Mesenchymal stem cell (in vitro differentiated cells and primary cell): ENCODE results near the gene UCN2. TPM values are rescaled to one million over a fixed set of nuclear protein-coding genes. Genes with fewer than 3 reads are reported as not detected.

Experiments
- DNase-seq: peaks from one replicate; pipeline ENCODE4 v3.0.0-alpha.2; 2013
- H2AFZ ChIP-seq: one replicate; pipeline ENCODE4 v1.6.1; 2013; ENCODE audit warnings: low read depth, mild to moderate bottlenecking, control low read depth, inconsistent platforms, low read length, moderate library complexity
- H2AK5ac ChIP-seq: 2 replicates; pipeline ENCODE4 v1.6.1; 2013; ENCODE audit warnings: low read length, moderate library complexity, mild to moderate bottlenecking, inconsistent platforms; ENCODE audit not compliant: severe bottlenecking
- H2BK120ac ChIP-seq: one replicate; pipeline ENCODE4 v1.6.1; 2013; ENCODE audit warnings: low read depth, mild to moderate bottlenecking, inconsistent platforms, low read length, moderate library complexity
- H2BK12ac ChIP-seq, 2 experiments: one replicate each; pipeline ENCODE4 v1.6.1; 2013; ENCODE audit warnings: inconsistent platforms in 2 of 2, low read length in 2 of 2, mild to moderate bottlenecking in 2 of 2, moderate library complexity in 2 of 2, control low read depth in 1 of 2
- H2BK15ac ChIP-seq: one replicate; pipeline ENCODE4 v1.6.1; 2013; ENCODE audit warnings: mild to moderate bottlenecking, low read depth, inconsistent platforms; ENCODE audit not compliant: poor library complexity, severe bottlenecking
- H2BK5ac ChIP-seq: 2 replicates; pipeline ENCODE4 v1.6.1; 2013; ENCODE audit warnings: low read depth, mild to moderate bottlenecking, low read length, control low read depth, inconsistent platforms; ENCODE audit not compliant: poor library complexity, severe bottlenecking
- H3K14ac ChIP-seq, 2 experiments: one replicate each; pipeline ENCODE4 v1.6.1; 2013; ENCODE audit warnings: inconsistent platforms in 2 of 2, low read length in 2 of 2, control low read depth in 1 of 2, mild to moderate bottlenecking in 1 of 2, moderate library complexity in 1 of 2
- H3K18ac ChIP-seq, 2 experiments: one replicate each; pipeline ENCODE4 v1.6.1; 2013; ENCODE audit warnings: inconsistent platforms in 2 of 2, low read length in 2 of 2, control low read depth in 1 of 2, low read depth in 1 of 2, mild to moderate bottlenecking in 1 of 2
- H3K23ac ChIP-seq, 2 experiments: one replicate each; pipeline ENCODE4 v1.6.1; 2013; ENCODE audit warnings: inconsistent platforms in 2 of 2, low read length in 2 of 2, mild to moderate bottlenecking in 2 of 2, moderate library complexity in 2 of 2, control low read depth in 1 of 2
- H3K27ac ChIP-seq: 2 replicates; pipeline ENCODE4 v1.5.1; 2013; ENCODE audit warnings: mild to moderate bottlenecking, moderate library complexity, low read length, control low read depth, inconsistent platforms; ENCODE audit not compliant: poor library complexity, severe bottlenecking
- H3K27me3 ChIP-seq, 2 experiments: 2 replicates each; pipeline versions ENCODE4 v1.6.1 to v1.7.0; 2013; ENCODE audit warnings: low read length in 2 of 2, mild to moderate bottlenecking in 2 of 2, moderate library complexity in 2 of 2, control low read depth in 1 of 2, inconsistent platforms in 1 of 2; ENCODE audit not compliant: control insufficient read depth in 1 of 2, insufficient read depth in 1 of 2
- H3K36me3 ChIP-seq, 2 experiments: 2 replicates each; pipeline versions ENCODE4 v1.6.1 to v1.7.0; 2013; ENCODE audit warnings: low read length in 2 of 2, control low read depth in 1 of 2, inconsistent platforms in 1 of 2, low read depth in 1 of 2, mild to moderate bottlenecking in 1 of 2; ENCODE audit not compliant: insufficient read depth in 2 of 2, control insufficient read depth in 1 of 2
- H3K4ac ChIP-seq, 2 experiments: one replicate each; pipeline ENCODE4 v1.6.1; 2013; ENCODE audit warnings: inconsistent platforms in 2 of 2, low read length in 2 of 2, mild to moderate bottlenecking in 2 of 2, moderate library complexity in 2 of 2, control low read depth in 1 of 2, low read depth in 1 of 2
- H3K4me1 ChIP-seq: 2 replicates; pipeline ENCODE4 v1.6.1; 2013; ENCODE audit warnings: low read depth, low read length, control low read depth; ENCODE audit not compliant: control insufficient read depth, insufficient read depth
- H3K4me2 ChIP-seq: 2 replicates; pipeline ENCODE4 v1.6.1; 2013; ENCODE audit warnings: low read length, mild to moderate bottlenecking, inconsistent platforms; ENCODE audit not compliant: poor library complexity, severe bottlenecking
- H3K4me3 ChIP-seq, 2 experiments: 2 replicates each; pipeline versions ENCODE4 v1.5.1 to v1.7.0; 2013; ENCODE audit warnings: low read length in 2 of 2, mild to moderate bottlenecking in 2 of 2, control low read depth in 1 of 2, low read depth in 1 of 2; ENCODE audit not compliant: insufficient read depth in 1 of 2
- H3K79me1 ChIP-seq: replicated peaks from 2 replicates; pipeline ENCODE4 v1.6.1; 2013; ENCODE audit warnings: mild to moderate bottlenecking, control low read depth, low read length, inconsistent platforms; ENCODE audit not compliant: poor library complexity, severe bottlenecking
- H3K9ac ChIP-seq: 2 replicates; pipeline ENCODE4 v1.7.0; 2013; ENCODE audit warnings: mild to moderate bottlenecking, low read length, moderate library complexity
- H3K9me3 ChIP-seq: 2 replicates; pipeline ENCODE4 v1.7.0; 2013; ENCODE audit warnings: mild to moderate bottlenecking, low read length; ENCODE audit not compliant: control insufficient read depth
- H4K8ac ChIP-seq: one replicate; pipeline ENCODE4 v1.6.1; 2013; ENCODE audit warnings: inconsistent platforms, mild to moderate bottlenecking, low read length, moderate library complexity
- H4K91ac ChIP-seq: one replicate; pipeline ENCODE4 v1.6.1; 2013; ENCODE audit warnings: mild to moderate bottlenecking, low read length, inconsistent platforms
- WGBS: methylation state at CpG from one replicate; pipeline ENCODE4 v1.1.7; 2013; ENCODE audit warnings: mixed read lengths; 5-methylcytosine and 5-hydroxymethylcytosine counted together
- polyA plus RNA-seq, 2 experiments: library from polyadenylated mRNA; stranded (reverse); fragments of 200-250 nt; gene quantifications; one replicate each; pipeline ENCODE4 v1.2.3, GENCODE V29; 2013

Gene UCN2
- polyA plus RNA-seq (2013, experiment 1 of 2) = 7.6 TPM
- 7.3 TPM for polyA plus RNA-seq (2013, experiment 2 of 2)

- peak within 1 kb of the TSS; percentile 67 for H2BK120ac ChIP-seq
- H2BK5ac ChIP-seq = peak within 1 kb of the TSS; percentile 67
- WGBS = 56% methylated on average over 6 of the region's 6 CpGs
These were observed at the start of gene UCN2 for GRCh38 chr3:48563382-48563918. Gene UCN2 (minus strand): TSS chr3:48563781. CDS start chr3:48563124, 657 bp downstream.

GRCh38 chr3:48612309-48612708, 48.7 kb upstream of the UCN2 start:
- no peak overlapping the region for H3K4ac ChIP-seq
- no peaks in the 10 kb centered on the region for H3K27me3 ChIP-seq
- peaks cover 6% of the 10 kb centered on the region for H3K4me1 ChIP-seq
- no peak overlapping the region for H2BK12ac ChIP-seq
- WGBS = no CpG with 5 or more reads among the region's 1 CpG
- H3K4me2 ChIP-seq = no peak overlapping the region
- H2AK5ac ChIP-seq = no peak overlapping the region
- H3K4me3 ChIP-seq = no peak overlapping the region
- no peak overlapping the region for H4K91ac ChIP-seq
- H3K18ac ChIP-seq = no peak overlapping the region
- H3K14ac ChIP-seq = no peak overlapping the region
- H3K23ac ChIP-seq = no peak overlapping the region
- peaks cover 4% of the 10 kb centered on the region for H3K9me3 ChIP-seq
- H2BK5ac ChIP-seq = no peak overlapping the region
- H2BK120ac ChIP-seq = no peak overlapping the region
- H3K9ac ChIP-seq = no peak overlapping the region
- H2AFZ ChIP-seq = no peak overlapping the region
- H2BK15ac ChIP-seq = no peak overlapping the region
- no peak overlapping the region for H4K8ac ChIP-seq
- no peak overlapping the region for H3K27ac ChIP-seq
- H3K79me1 ChIP-seq = peaks cover 1% of the 10 kb centered on the region
- H3K36me3 ChIP-seq = peaks cover 0 to 10% of the 10 kb centered on the region in 2 experiments
- peak; percentile 45 for DNase-seq

More at GRCh38 chr3:48563382-48563918, at the start of gene UCN2:
- peak; percentile 51 for DNase-seq
- H3K27me3 ChIP-seq = no peaks in the 10 kb centered on the region
- peaks cover 0 to 60% of the 10 kb centered on the region in 2 experiments for H3K36me3 ChIP-seq
- H3K4ac ChIP-seq = peak within 1 kb of the TSS; percentile 66 to 77
- H2BK15ac ChIP-seq = peak within 1 kb of the TSS; percentile 44
- peak within 1 kb of the TSS; percentile 94 for H4K91ac ChIP-seq
- H2AFZ ChIP-seq = peak within 1 kb of the TSS; percentile 6
- no peaks in the 10 kb centered on the region for H3K9me3 ChIP-seq
- no peak within 1 kb of the TSS for H3K9ac ChIP-seq
- peak within 1 kb of the TSS; percentile 56 to 65 for H2BK12ac ChIP-seq
- peaks cover 87% of the 10 kb centered on the region for H3K4me1 ChIP-seq
- H2AK5ac ChIP-seq = peak within 1 kb of the TSS; percentile 98
- no peak within 1 kb of the TSS for H3K4me3 ChIP-seq
- H3K27ac ChIP-seq = peak within 1 kb of the TSS; percentile 92
- peak within 1 kb of the TSS; percentile 86 for H4K8ac ChIP-seq
- peaks cover 9% of the 10 kb centered on the region for H3K79me1 ChIP-seq
- H3K14ac ChIP-seq = peak within 1 kb of the TSS in 1 of 2 experiments; percentile 57
- peak within 1 kb of the TSS; percentile 83 to 94 for H3K18ac ChIP-seq
- peak within 1 kb of the TSS in 1 of 2 experiments; percentile 23 for H3K23ac ChIP-seq
- no peak within 1 kb of the TSS for H3K4me2 ChIP-seq

DNA sequence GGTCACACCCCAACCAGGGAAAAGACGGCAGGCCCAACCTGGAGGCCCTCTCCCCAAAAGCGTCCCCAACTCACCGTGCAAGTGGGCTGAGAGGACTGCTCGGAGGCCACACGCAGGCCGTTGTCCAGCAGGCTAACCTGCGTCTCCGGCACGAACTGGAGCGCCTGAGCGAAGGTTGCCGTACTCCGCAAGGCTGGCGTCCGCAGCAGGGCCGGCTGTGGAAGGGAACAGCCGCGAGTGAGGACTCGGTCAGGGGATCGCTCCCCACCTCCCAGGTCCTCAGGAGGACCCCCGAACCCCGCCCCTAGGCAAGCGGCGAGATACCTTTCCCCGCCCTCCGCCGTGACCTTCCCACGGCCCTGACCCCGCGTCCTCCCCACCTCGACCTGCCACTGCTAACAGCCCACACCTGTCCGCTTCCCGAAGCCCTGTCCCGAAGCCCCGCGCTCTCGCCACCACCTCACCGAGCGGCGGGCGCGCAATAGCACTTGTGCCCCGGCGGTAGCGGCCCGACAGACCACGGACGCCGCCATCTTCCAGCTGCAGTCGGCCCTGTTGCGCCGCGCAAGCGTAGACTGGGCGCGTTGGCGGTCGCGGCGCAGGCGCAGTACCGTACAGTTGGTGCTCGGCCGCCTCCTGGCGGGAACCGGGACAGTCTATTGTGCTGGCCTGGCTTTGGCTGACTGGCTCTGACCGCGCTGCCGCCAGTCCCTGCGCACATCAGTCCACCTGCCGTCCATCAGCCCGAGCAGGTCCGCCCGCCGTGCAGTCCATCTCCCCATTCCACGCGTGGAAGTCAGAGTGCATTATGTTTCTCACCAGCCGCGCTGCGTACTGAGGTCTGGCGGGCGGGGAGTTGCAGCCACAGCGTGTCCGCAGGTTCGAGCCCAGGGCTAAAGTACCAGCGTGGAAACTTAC, 45.8 kb upstream of the UCN2 start, which contains the start of gene UQCRC1:
Gene UQCRC1, minus strand, starts transcription at position 559 of the 918 bp plus-strand sequence. Its CDS starts 26 bp downstream, at position 533.
- H3K79me1 ChIP-seq = peaks cover 10% of the 10 kb centered on the region
- DNase-seq = peak; percentile 93
- H3K4ac ChIP-seq = peak within 1 kb of the TSS; percentile 16 to 86
- no peaks in the 10 kb centered on the region for H3K9me3 ChIP-seq
- H2AFZ ChIP-seq = peak within 1 kb of the TSS; percentile 80
- peak within 1 kb of the TSS; percentile 85 for H3K4me2 ChIP-seq
- H3K18ac ChIP-seq = peak within 1 kb of the TSS; percentile 23 to 96
- peak within 1 kb of the TSS in 1 of 2 experiments; percentile 97 for H3K14ac ChIP-seq
- peak within 1 kb of the TSS in 1 of 2 experiments; percentile 96 for H3K23ac ChIP-seq
- under 1% methylated on average over 79 of the region's 86 CpGs for WGBS
- H2BK5ac ChIP-seq = no peak within 1 kb of the TSS
- H3K4me3 ChIP-seq = peak within 1 kb of the TSS; percentile 90 to 97
- H2BK15ac ChIP-seq = peak within 1 kb of the TSS; percentile 71
- peak within 1 kb of the TSS; percentile 0 for H2AK5ac ChIP-seq
- peaks cover 16 to 29% of the 10 kb centered on the region in 2 experiments for H3K36me3 ChIP-seq
- H3K27ac ChIP-seq = peak within 1 kb of the TSS; percentile 3
- H2BK120ac ChIP-seq = peak within 1 kb of the TSS; percentile 12
- peaks cover 8% of the 10 kb centered on the region for H3K4me1 ChIP-seq
- H3K27me3 ChIP-seq = no peaks in the 10 kb centered on the region
- H3K9ac ChIP-seq = peak within 1 kb of the TSS; percentile 93
- H4K91ac ChIP-seq = peak within 1 kb of the TSS; percentile 65
- peak within 1 kb of the TSS in 1 of 2 experiments; percentile 40 for H2BK12ac ChIP-seq
- peak within 1 kb of the TSS; percentile 69 for H4K8ac ChIP-seq

DNA sequence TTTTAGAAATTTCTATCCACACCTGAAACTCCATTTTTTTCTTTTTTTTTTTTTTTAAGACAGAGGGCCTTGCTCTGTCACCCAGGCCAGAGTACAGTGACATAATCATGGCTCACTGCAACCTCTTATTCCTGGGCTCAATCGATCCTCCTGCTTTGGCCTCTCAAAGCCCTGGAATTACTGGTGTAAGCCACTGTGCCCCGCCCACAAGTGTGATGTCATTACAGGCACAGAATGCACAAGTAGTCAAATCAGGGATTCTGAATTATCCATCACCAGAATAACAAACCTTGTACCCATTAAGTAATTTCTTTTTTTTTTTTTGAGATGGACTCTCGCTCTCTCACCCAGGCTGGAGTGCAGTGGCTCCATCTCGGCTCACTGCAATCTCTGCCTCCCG, 43.9 kb upstream of the UCN2 start:
- H3K9me3 ChIP-seq = no peaks in the 10 kb centered on the region
- H3K4ac ChIP-seq = no peak overlapping the region
- H2AFZ ChIP-seq = no peak overlapping the region
- H3K18ac ChIP-seq = no peak overlapping the region
- H2AK5ac ChIP-seq = no peak overlapping the region
- no peak overlapping the region for H3K4me3 ChIP-seq
- no peak overlapping the region for H2BK15ac ChIP-seq
- H4K91ac ChIP-seq = no peak overlapping the region
- no peak overlapping the region for H3K23ac ChIP-seq
- no peak overlapping the region for H3K27ac ChIP-seq
- no peak overlapping the region for H3K14ac ChIP-seq
- no peaks in the 10 kb centered on the region for H3K27me3 ChIP-seq
- H4K8ac ChIP-seq = no peak overlapping the region
- no peak overlapping the region for H3K9ac ChIP-seq
- WGBS = 97% methylated on average over 5 of the region's 5 CpGs
- no peak overlapping the region for H3K4me2 ChIP-seq
- no peak overlapping the region for H2BK12ac ChIP-seq
- peaks cover 10% of the 10 kb centered on the region for H3K4me1 ChIP-seq
- H3K79me1 ChIP-seq = peaks cover 25% of the 10 kb centered on the region
- H2BK120ac ChIP-seq = no peak overlapping the region
- DNase-seq = peak; percentile 39
- no peak overlapping the region for H2BK5ac ChIP-seq
- peaks cover 34 to 48% of the 10 kb centered on the region in 2 experiments for H3K36me3 ChIP-seq
